Trophoblast cell (in vitro differentiated cells and primary cell): ENCODE data around the gene LRRC8D.
A peak's percentile ranks its signal among the peaks of the same experiment; 100 is the strongest.

Source experiments
- DNase-seq, 2 donors: peaks; one replicate each; pipeline ENCODE4 v3.0.0-alpha.2; 2016
- H2AFZ ChIP-seq: 2 replicates; pipeline ENCODE4 v1.6.1; 2013; ENCODE audit warnings: low read length, moderate library complexity, mild to moderate bottlenecking; ENCODE audit not compliant: insufficient read depth, poor library complexity
- H2AK5ac ChIP-seq: 2 replicates; pipeline ENCODE4 v1.6.1; 2013; ENCODE audit warnings: mild to moderate bottlenecking, low read length
- H2BK120ac ChIP-seq: 2 replicates; pipeline ENCODE4 v1.6.1; 2013; ENCODE audit warnings: low read length, mild to moderate bottlenecking, moderate library complexity; ENCODE audit not compliant: insufficient read depth, poor library complexity
- H2BK12ac ChIP-seq: 2 replicates; pipeline ENCODE4 v1.6.1; 2013; ENCODE audit warnings: mild to moderate bottlenecking, low read length, moderate library complexity
- H2BK5ac ChIP-seq: 2 replicates; pipeline ENCODE4 v1.6.1; 2013; ENCODE audit warnings: low read length, low read depth, moderate library complexity, mild to moderate bottlenecking; ENCODE audit not compliant: poor library complexity
- H3K14ac ChIP-seq: 2 replicates; pipeline ENCODE4 v1.6.1; 2013; ENCODE audit warnings: mild to moderate bottlenecking, low read length
- H3K18ac ChIP-seq: 2 replicates; pipeline ENCODE4 v1.6.1; 2013; ENCODE audit warnings: mild to moderate bottlenecking, low read length
- H3K23ac ChIP-seq: 2 replicates; pipeline ENCODE4 v1.6.1; 2013; ENCODE audit warnings: low read length
- H3K27ac ChIP-seq: 2 replicates; pipeline ENCODE4 v1.5.1; 2013; ENCODE audit warnings: low read depth, mild to moderate bottlenecking, inconsistent platforms, low read length, moderate library complexity
- H3K27me3 ChIP-seq: 2 replicates; pipeline ENCODE4 v1.6.1; 2013; ENCODE audit warnings: inconsistent platforms, mild to moderate bottlenecking, low read length, moderate library complexity; ENCODE audit not compliant: insufficient read depth
- H3K36me3 ChIP-seq, 2 experiments: 1 replicate in 1 of 2; 2 replicates in 1 of 2; pipeline ENCODE4 v1.6.1; 2013; ENCODE audit warnings: low read length in 2 of 2, mild to moderate bottlenecking in 2 of 2, moderate library complexity in 1 of 2; ENCODE audit not compliant: insufficient read depth in 2 of 2, control insufficient read depth in 1 of 2
- H3K4ac ChIP-seq: 2 replicates; pipeline ENCODE4 v1.6.1; 2013; ENCODE audit warnings: low read depth, mild to moderate bottlenecking, low read length, moderate library complexity
- H3K4me1 ChIP-seq, 2 experiments: 1 replicate in 1 of 2; 2 replicates in 1 of 2; pipeline ENCODE4 v1.6.1; 2013; ENCODE audit warnings: low read length in 2 of 2, mild to moderate bottlenecking in 2 of 2, moderate library complexity in 1 of 2; ENCODE audit not compliant: insufficient read depth in 2 of 2, control insufficient read depth in 1 of 2
- H3K4me2 ChIP-seq: 2 replicates; pipeline ENCODE4 v1.6.1; 2013; ENCODE audit warnings: inconsistent platforms, mild to moderate bottlenecking, low read length, moderate library complexity
- H3K4me3 ChIP-seq: 2 replicates; pipeline ENCODE4 v1.5.1; 2013; ENCODE audit warnings: mild to moderate bottlenecking, low read depth, low read length, inconsistent platforms
- H3K79me1 ChIP-seq: one replicate; pipeline ENCODE4 v1.6.1; 2013; ENCODE audit warnings: low read length
- H3K79me2 ChIP-seq: 2 replicates; pipeline ENCODE4 v1.6.1; 2013; ENCODE audit warnings: low read length, mild to moderate bottlenecking; ENCODE audit not compliant: control insufficient read depth, insufficient read depth, poor library complexity
- H3K9ac ChIP-seq: 2 replicates; pipeline ENCODE4 v1.6.1; 2013; ENCODE audit warnings: mild to moderate bottlenecking, low read length
- H3K9me3 ChIP-seq: 2 replicates; pipeline ENCODE4 v1.6.1; 2013; ENCODE audit warnings: low read depth, mild to moderate bottlenecking, control low read depth, inconsistent platforms, low read length; ENCODE audit not compliant: insufficient read depth
- H4K12ac ChIP-seq: 2 replicates; pipeline ENCODE4 v1.6.1; 2013; ENCODE audit warnings: low read depth, mild to moderate bottlenecking, low read length, moderate library complexity
- H4K8ac ChIP-seq: 2 replicates; pipeline ENCODE4 v1.6.1; 2013; ENCODE audit warnings: low read depth, mild to moderate bottlenecking, low read length, moderate library complexity
- H4K91ac ChIP-seq: one replicate; pipeline ENCODE4 v1.6.1; 2013; ENCODE audit warnings: low read depth, mild to moderate bottlenecking, low read length, moderate library complexity
- WGBS: extraction: QIAGEN DNeasy Blood & Tissue Kit; methylation state at CpG from one replicate; pipeline ENCODE4 v1.1.7; 2013; ENCODE audit warnings: missing lambda C conversion rate; ENCODE audit not compliant: insufficient read length, insufficient coverage; ENCODE audit errors: extremely low coverage; 5-methylcytosine and 5-hydroxymethylcytosine counted together

Gene LRRC8D

DNA sequence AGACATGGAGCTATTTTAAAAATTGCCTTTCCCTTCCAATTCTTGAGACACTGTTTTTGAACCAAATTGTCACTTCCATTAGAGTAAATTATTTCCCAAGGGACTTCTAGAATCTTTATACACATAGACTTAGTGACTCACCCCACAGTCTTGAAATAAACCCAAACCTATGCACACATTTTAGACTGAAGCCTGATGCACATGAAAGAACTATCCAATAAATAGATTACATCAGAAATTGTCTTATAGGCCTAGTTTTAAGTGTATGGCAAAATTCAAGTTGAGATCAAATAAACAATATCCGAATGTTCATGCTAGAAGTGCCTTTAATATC lies 141.9 kb downstream of the LRRC8D start:
- H3K4me2 ChIP-seq: no peak overlapping the region
- no peak overlapping the region for H4K12ac ChIP-seq

DNA sequence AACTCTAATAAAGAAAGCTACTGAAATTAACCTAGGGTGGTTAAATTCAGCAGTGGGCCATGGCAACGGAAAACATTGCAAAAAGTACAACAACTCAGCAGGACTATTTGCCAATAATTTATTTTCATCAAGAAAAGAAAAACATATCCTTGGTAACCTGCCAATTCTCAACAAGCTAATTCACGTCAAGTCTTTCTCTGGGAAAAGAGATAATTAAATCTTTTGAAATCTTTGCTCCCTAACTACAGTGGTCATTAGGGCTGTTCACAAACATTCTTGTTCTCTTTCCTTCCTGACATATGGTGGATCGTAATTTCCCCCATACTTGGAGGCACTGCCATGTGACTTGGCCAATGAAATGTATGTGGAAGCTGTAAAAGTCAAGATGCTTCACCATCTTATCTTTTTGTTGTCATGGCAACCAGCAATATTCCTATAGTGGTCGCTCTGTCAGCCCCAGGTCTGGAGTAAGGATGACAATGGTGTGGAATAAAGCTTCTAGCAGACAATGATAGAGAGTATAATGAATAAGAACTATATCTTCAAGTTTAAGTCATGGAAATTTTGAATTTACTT lies 144.4 kb downstream of the LRRC8D start:
- Histone ChIP-seq H3K23ac (no peak overlapping the region), H2BK120ac (no peak overlapping the region), H3K27ac (no peak overlapping the region), H2BK12ac (no peak overlapping the region), H3K4me1 (no peaks in the 10 kb centered on the region), H3K79me2 (no peaks in the 10 kb centered on the region), H3K4me3 (no peak overlapping the region), H3K9me3 (no peaks in the 10 kb centered on the region), H2BK5ac (no peak overlapping the region), H3K27me3 (no peaks in the 10 kb centered on the region), H3K79me1 (no peaks in the 10 kb centered on the region), H4K8ac (no peak overlapping the region), H2AK5ac (no peak overlapping the region), H3K4me2 (no peak overlapping the region), H3K9ac (no peak overlapping the region), H3K14ac (no peak overlapping the region), H3K18ac (no peak overlapping the region), H3K4ac (no peak overlapping the region), H4K91ac (no peak overlapping the region), H4K12ac (no peak overlapping the region), H2AFZ (no peak overlapping the region), H3K36me3 (no peaks in the 10 kb centered on the region)
- WGBS: no CpG with 5 or more reads among the region's 4 CpGs
- no peak for DNase-seq

More for the DNA sequence above, 141.9 kb downstream of the LRRC8D start:
- no peak overlapping the region for H4K8ac ChIP-seq
- no peak overlapping the region for H3K27ac ChIP-seq
- H3K27me3 ChIP-seq: no peaks in the 10 kb centered on the region
- no peak overlapping the region for H3K23ac ChIP-seq
- peaks cover 0 to 4% of the 10 kb centered on the region in 2 experiments for H3K4me1 ChIP-seq
- no peak overlapping the region for H2BK120ac ChIP-seq
- no peak overlapping the region for H2BK12ac ChIP-seq
- no peaks in the 10 kb centered on the region for H3K79me2 ChIP-seq
- H3K9me3 ChIP-seq: no peaks in the 10 kb centered on the region
- no peak overlapping the region for H2BK5ac ChIP-seq
- no peak overlapping the region for H2AK5ac ChIP-seq
- H3K36me3 ChIP-seq: no peaks in the 10 kb centered on the region
- H3K9ac ChIP-seq: no peak overlapping the region
- no CpG with 5 or more reads among the region's 1 CpG for WGBS
- H3K4ac ChIP-seq: no peak overlapping the region
- no peak overlapping the region for H2AFZ ChIP-seq
- H3K18ac ChIP-seq: no peak overlapping the region
- no peaks in the 10 kb centered on the region for H3K79me1 ChIP-seq
- H3K14ac ChIP-seq: no peak overlapping the region
- no peak overlapping the region for H4K91ac ChIP-seq
- no peak for DNase-seq
- no peak overlapping the region for H3K4me3 ChIP-seq

DNA sequence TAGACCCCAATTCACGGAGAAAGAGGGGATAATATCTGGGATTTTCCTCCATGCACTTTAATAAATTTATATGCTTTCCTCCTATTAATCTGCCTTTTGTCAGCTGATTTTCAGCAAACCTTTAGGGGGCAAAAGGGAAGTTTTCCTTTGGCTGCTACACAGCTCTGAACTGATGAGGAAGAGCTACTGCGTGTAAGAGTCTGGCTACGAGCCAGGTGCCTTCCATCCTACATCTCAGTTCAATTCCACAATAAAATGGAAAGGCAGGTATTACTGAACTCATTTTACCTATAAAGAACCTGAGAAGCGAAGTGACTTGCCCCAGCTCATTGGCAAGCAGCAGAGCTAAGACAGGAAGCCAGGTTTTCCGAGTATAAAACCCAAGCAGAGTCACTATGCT lies 145.8 kb downstream of the LRRC8D start:
- no peak overlapping the region for H3K18ac ChIP-seq
- no peak overlapping the region for H4K91ac ChIP-seq
- no peak overlapping the region for H2BK5ac ChIP-seq
- H3K14ac ChIP-seq: no peak overlapping the region
- no peak overlapping the region for H4K12ac ChIP-seq
- H3K4me1 ChIP-seq: peaks cover 0 to 3% of the 10 kb centered on the region in 2 experiments
- H2AK5ac ChIP-seq: no peak overlapping the region
- H3K27ac ChIP-seq: no peak overlapping the region
- no peak overlapping the region for H4K8ac ChIP-seq
- H2BK120ac ChIP-seq: no peak overlapping the region
- H2AFZ ChIP-seq: no peak overlapping the region
- no CpG with 5 or more reads among the region's 5 CpGs for WGBS
- H2BK12ac ChIP-seq: no peak overlapping the region
- H3K4me2 ChIP-seq: no peak overlapping the region
- H3K9ac ChIP-seq: no peak overlapping the region
- H3K4me3 ChIP-seq: no peak overlapping the region
- no peaks in the 10 kb centered on the region for H3K79me2 ChIP-seq
- H3K27me3 ChIP-seq: no peaks in the 10 kb centered on the region
- H3K79me1 ChIP-seq: no peaks in the 10 kb centered on the region
- DNase-seq: no peak
- no peak overlapping the region for H3K23ac ChIP-seq
- no peaks in the 10 kb centered on the region for H3K9me3 ChIP-seq
- no peak overlapping the region for H3K4ac ChIP-seq
- no peaks in the 10 kb centered on the region for H3K36me3 ChIP-seq

GRCh38 chr1:89971600-89971999 lies 150.8 kb downstream of the LRRC8D start:
- Histone ChIP-seq H3K18ac (no peak overlapping the region), H3K9me3 (no peaks in the 10 kb centered on the region), H2BK12ac (no peak overlapping the region), H3K4ac (no peak overlapping the region), H4K12ac (no peak overlapping the region), H3K79me2 (no peaks in the 10 kb centered on the region), H2BK5ac (no peak overlapping the region), H3K4me2 (no peak overlapping the region), H4K91ac (no peak overlapping the region), H3K14ac (no peak overlapping the region), H3K23ac (no peak overlapping the region), H3K27me3 (no peaks in the 10 kb centered on the region), H3K79me1 (peaks cover 8% of the 10 kb centered on the region), H3K9ac (no peak overlapping the region), H3K4me1 (peaks cover 7 to 13% of the 10 kb centered on the region in 2 experiments), H2AK5ac (no peak overlapping the region), H2BK120ac (no peak overlapping the region), H2AFZ (no peak overlapping the region), H3K4me3 (no peak overlapping the region), H3K36me3 (no peaks in the 10 kb centered on the region), H3K27ac (peak overlapping the region; percentile 69), H4K8ac (no peak overlapping the region)
- DNase-seq: no peak
- WGBS: no CpG with 5 or more reads among the region's 1 CpG
